ENCODE results near the gene JPH4. TPM values are rescaled to one million over a fixed set of nuclear protein-coding genes. Genes with fewer than 3 reads are reported as not detected.

The JPH4 gene
- polyA plus RNA-seq, 1 donor (not counting 4 experiments of a cell fraction or from before 2014, with no cell fraction given), result 0.01 TPM

- H3K27ac ChIP-seq (ENCODE audit: control insufficient read depth, insufficient read depth, low read length), result no peak overlapping the region
- H3K4me2 ChIP-seq (ENCODE audit: control insufficient read depth, extremely low read depth, insufficient read depth, low read depth, low read length), result no peak overlapping the region
- H3K79me2 ChIP-seq (ENCODE audit: control insufficient read depth, insufficient read depth, low read length), result no peaks in the 10 kb centered on the region
- H3K4me1 ChIP-seq (ENCODE audit: control insufficient read depth, extremely low read depth, insufficient read depth, low read length), result no peaks in the 10 kb centered on the region
- H3K9me3 ChIP-seq (ENCODE audit: control insufficient read depth, low read depth, low read length), result no peaks in the 10 kb centered on the region
- no peaks in the 10 kb centered on the region for H3K36me3 ChIP-seq (ENCODE audit: control insufficient read depth in 2 of 2, extremely low read depth in 1 of 2, insufficient read depth in 2 of 2, low read length in 2 of 2)
- peaks cover 7% of the 10 kb centered on the region for H3K27me3 ChIP-seq (ENCODE audit: control insufficient read depth, extremely low read depth, insufficient read depth, low read length)
- H3K9me1 ChIP-seq (ENCODE audit: control insufficient read depth, extremely low read depth, insufficient read depth, low read length), result no peaks in the 10 kb centered on the region
- no peaks in the 10 kb centered on the region for H4K20me1 ChIP-seq (ENCODE audit: control insufficient read depth, extremely low read depth, insufficient read depth, low read length)
- TF ChIP-seq CTCF (optimal IDR thresholded peaks at IDR 0.05 in 1 of 3, IDR thresholded peaks at IDR 0.05 in 1 of 3, conservative IDR thresholded peaks at IDR 0.05 in 1 of 3; ENCODE audit: extremely low read depth in 1 of 3, insufficient read depth in 2 of 3, low read length in 3 of 3) (no peak), EZH2 (IDR thresholded peaks at IDR 0.05; ENCODE audit: low read length) (no peak)
- H3K9ac ChIP-seq (ENCODE audit: control insufficient read depth, extremely low read depth, insufficient read depth, low read length), result no peak overlapping the region
- no peak for DNase-seq (ENCODE audit: low read depth, low spot score)
- no peak overlapping the region for H2AFZ ChIP-seq (ENCODE audit: control insufficient read depth, low read length)
- FAIRE-seq, result no peak
- dilution Hi-C loops (cut with MboI; ENCODE audit: extremely low pct_ligation_motif_present, low sequenced_read_pairs), result no loop called here
- no peak overlapping the region for H3K4me3 ChIP-seq (ENCODE audit: control insufficient read depth in 2 of 3, extremely low read depth in 1 of 3, insufficient read depth in 2 of 3, low read depth in 1 of 3, low read length in 3 of 3)
Measured at GRCh38 chr14:23614395-23614828, 35.8 kb upstream of the JPH4 start.

- H4K20me1 ChIP-seq (ENCODE audit: control insufficient read depth, extremely low read depth, insufficient read depth, low read length), result no peaks in the 10 kb centered on the region
- no peaks in the 10 kb centered on the region for H3K9me3 ChIP-seq (ENCODE audit: control insufficient read depth, low read depth, low read length)
- dilution Hi-C loops (cut with MboI; ENCODE audit: extremely low pct_ligation_motif_present, low sequenced_read_pairs), result no loop called here
- H3K79me2 ChIP-seq (ENCODE audit: control insufficient read depth, insufficient read depth, low read length), result no peaks in the 10 kb centered on the region
- no peak overlapping the region for H3K4me2 ChIP-seq (ENCODE audit: control insufficient read depth, extremely low read depth, insufficient read depth, low read depth, low read length)
- peaks cover 4% of the 10 kb centered on the region for H3K27me3 ChIP-seq (ENCODE audit: control insufficient read depth, extremely low read depth, insufficient read depth, low read length)
- DNase-seq (ENCODE audit: low read depth, low spot score), result no peak
- no peak overlapping the region for H2AFZ ChIP-seq (ENCODE audit: control insufficient read depth, low read length)
- no peak overlapping the region for H3K27ac ChIP-seq (ENCODE audit: control insufficient read depth, insufficient read depth, low read length)
- H3K4me1 ChIP-seq (ENCODE audit: control insufficient read depth, extremely low read depth, insufficient read depth, low read length), result no peaks in the 10 kb centered on the region
- FAIRE-seq, result no peak
- no peaks in the 10 kb centered on the region for H3K9me1 ChIP-seq (ENCODE audit: control insufficient read depth, extremely low read depth, insufficient read depth, low read length)
- no peak overlapping the region for H3K4me3 ChIP-seq (ENCODE audit: control insufficient read depth in 2 of 3, extremely low read depth in 1 of 3, insufficient read depth in 2 of 3, low read depth in 1 of 3, low read length in 3 of 3)
- H3K36me3 ChIP-seq (ENCODE audit: control insufficient read depth in 2 of 2, extremely low read depth in 1 of 2, insufficient read depth in 2 of 2, low read length in 2 of 2), result no peaks in the 10 kb centered on the region
- TF ChIP-seq CTCF (optimal IDR thresholded peaks at IDR 0.05 in 1 of 3, IDR thresholded peaks at IDR 0.05 in 1 of 3, conservative IDR thresholded peaks at IDR 0.05 in 1 of 3; ENCODE audit: extremely low read depth in 1 of 3, insufficient read depth in 2 of 3, low read length in 3 of 3) (no peak), EZH2 (IDR thresholded peaks at IDR 0.05; ENCODE audit: low read length) (no peak)
- no peak overlapping the region for H3K9ac ChIP-seq (ENCODE audit: control insufficient read depth, extremely low read depth, insufficient read depth, low read length)
Measured at GRCh38 chr14:23613242-23614070, 34.9 kb upstream of the JPH4 start.

Measured in keratinocyte (primary cell).